ENCODE data around the gene BEST2.

BEST2 gene

DNA sequence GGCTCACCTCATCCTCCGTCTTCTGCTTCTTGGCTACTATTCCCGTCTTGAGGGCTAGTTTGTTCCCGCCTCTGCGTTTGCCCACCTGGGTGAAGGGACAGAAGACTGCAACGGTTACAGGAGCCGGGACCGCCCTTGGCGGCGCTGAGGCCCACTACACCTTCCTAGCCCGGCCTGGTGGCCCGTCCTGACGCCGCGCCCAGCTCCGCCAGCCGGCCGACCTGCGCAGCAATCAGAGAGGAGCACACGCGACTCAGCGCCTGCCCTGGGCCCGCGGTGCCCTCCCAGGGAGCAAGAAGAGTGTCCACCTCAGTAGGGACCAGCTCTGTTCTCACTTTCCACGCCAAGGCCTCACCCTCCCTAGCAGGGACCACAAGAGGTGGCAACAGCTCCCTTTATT is 20.3 kb upstream of the BEST2 start:
- DNase-seq = no peak

DNA sequence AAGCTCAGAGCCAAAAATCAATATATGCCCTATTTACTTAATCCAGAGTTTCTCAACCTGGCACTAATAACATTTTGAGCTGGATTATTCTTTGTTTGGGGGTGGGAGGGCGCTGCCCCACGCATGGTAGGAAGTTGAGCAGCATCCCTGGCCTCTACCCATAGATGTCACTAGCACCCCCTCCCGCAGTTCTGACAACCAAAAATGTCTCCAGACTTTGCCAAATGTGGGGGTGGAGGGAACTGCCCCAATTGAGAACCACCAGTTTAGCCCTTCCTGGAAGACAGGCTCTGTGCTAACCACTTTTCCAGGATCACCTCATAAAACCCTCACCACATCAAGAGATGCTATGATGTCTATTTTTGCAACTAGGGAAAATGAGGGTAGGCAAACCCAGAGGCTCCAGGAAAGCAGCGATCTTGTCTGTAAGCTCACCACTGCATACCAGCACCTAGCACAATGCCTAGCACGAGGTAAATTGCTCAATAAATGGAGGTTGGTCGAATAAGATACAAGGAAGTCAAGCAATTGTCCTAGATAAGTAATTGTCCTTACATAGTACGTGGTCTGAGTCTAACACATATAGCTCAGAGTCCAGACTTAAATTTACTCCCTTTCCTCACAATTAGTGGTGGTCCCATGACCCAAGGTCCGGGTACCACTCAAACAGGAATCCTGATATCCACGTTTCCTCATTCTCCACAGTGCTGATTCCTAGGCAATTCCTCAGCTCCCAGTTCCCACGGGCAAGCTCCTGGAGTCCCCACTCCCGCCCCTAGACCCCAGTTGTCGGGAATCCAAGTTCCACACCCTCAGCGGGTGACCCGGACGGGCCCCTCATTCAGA is 18.0 kb upstream of the BEST2 start:
- DNase-seq = peak in 1 of 2 experiments; percentile 61

DNA sequence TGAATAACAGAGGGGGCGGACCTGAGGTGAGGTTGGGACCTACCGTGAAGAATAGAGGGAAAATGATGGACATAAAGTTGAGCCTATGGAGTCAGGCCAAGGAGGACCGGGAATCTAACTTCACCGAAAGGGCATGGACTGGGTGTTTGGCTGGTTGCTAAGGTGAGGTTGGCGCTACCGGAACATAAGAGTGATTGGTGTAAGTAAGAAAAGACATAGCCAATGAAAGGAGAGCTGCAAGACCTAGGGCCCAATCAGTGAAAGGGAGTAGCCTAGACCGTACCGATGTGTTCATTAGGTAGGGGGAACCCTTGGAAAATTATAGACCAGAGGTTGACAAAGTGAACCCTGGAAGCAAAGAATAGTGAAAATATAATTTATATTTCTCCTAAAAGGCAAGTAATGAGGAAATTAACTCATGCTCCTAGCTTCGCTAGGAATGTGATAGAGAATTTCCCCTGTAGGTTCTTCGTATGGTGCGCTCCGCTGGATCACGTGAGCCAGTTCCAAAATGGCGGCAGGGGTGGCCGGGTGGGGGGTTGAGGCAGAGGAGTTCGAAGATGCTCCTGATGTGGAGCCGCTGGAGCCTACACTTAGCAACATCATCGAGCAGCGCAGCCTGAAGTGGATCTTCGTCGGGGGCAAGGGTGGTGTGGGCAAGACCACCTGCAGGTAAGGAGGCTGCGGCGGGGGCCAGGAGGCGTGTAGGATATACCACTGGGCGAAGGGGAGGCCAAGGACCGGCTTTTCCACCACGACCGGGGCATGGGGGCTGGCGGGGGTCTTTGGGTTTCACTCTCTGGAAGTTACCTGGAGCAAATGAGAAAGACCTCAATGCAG is 14.4 kb upstream of the BEST2 start, which contains the start of gene GET3:
GET3 (plus strand) TSS at position 503 of the 840 bp plus-strand sequence; CDS start at position 512, 9 bp downstream.
- peak; percentile 97 to 100 for DNase-seq

DNA sequence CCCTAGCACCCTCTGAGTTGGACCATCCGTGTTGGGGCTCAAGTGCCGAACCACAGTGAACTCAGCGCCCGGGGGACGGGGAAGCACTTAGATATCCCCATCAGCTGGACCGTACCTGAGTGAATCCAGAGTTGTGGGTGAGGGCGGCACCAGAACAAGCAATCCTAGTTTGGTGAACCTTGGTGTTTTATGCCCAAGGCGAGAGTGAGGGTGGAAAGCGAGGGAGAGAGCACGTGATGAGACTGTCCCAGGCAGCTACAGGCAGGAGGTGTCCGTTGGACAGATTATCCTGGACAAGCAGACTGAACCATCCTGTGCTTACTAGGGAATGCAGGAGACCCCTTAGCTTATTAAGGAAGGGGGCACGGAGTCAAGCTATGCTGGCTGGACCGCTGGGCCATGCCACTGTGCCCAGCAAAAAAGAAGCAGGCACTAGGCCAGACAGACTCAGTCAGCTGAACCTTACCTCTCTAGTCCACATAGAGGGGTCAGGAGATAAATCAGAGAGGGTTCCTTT is 13.7 kb upstream of the BEST2 start:
- DNase-seq = no peak

DNA sequence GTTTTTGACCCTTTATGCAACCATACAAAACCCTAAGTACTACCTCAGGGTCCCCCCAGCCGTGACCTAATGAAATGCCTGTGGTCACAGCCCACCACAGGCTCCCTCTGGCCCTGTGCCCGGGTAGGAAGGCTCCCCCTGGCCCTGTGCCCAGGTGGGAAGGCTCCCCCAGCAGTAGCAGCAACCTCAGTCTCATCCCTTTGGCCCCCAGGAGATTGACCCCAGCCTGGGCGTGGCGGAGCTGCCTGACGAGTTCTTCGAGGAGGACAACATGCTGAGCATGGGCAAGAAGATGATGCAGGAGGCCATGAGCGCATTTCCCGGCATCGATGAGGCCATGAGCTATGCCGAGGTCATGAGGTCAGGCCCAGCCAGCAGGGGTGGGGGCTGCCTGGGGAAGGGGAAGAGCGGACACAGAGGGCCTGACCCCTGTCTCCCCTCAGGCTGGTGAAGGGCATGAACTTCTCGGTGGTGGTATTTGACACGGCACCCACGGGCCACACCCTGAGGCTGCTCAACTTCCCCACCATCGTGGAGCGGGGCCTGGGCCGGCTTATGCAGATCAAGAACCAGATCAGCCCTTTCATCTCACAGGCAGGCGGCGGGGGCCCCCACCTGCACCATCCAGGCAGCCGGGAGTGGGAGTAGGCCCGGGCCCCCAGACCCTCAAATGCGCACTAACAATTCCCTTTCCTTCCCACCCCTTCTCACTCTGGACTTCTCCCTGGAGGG is 6.3 kb upstream of the BEST2 start:
- DNase-seq = no peak

DNA sequence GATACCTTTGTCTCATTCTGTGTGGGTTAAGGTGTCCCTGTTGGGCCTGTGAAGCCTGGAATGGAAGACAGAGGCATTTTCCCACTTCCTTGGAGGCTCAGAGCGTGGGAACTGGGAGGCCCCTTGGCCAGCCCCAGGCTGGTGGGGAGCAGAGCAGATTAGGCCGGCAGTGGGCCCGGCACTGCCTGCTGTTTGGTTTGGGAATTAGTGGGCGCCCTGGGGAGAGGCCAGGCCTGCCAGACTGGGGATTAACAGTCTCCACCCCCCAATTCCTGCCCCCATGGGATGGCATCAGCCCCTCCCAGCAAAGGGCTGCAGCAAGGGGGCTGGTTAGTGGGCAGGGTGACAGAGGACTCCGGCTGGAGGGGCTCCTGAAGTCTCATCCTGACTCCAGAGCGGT is 3.1 kb upstream of the BEST2 start:
- DNase-seq = no peak

DNA sequence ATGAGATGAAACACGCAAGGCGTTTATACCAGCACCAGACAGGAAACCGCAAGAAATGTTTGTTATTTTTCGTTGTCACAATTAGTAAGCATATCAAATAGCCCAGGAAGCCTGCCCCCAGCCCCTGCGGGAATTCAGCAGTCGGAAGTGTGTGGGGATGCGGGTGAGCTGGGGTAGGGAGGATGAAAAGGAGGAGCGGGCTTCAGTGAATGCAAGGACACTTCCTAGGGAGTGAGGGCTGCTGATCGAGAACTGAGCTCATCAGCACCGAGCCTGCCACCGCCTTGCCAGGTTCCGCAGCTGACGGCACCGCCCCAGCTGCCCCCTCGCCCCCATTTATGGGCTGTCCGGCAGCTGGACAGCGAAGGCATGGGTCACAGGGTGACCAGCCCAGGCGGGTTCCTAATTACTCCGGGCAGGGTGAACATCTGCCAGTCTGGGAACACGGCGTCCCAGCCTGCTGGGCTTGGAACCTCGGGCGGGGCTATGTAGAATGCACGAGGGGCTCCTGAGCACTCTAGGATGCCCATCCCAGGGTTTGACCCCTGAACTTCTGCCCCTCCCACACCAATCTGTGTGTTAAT is 1.6 kb upstream of the BEST2 start:
- no peak for DNase-seq

DNA sequence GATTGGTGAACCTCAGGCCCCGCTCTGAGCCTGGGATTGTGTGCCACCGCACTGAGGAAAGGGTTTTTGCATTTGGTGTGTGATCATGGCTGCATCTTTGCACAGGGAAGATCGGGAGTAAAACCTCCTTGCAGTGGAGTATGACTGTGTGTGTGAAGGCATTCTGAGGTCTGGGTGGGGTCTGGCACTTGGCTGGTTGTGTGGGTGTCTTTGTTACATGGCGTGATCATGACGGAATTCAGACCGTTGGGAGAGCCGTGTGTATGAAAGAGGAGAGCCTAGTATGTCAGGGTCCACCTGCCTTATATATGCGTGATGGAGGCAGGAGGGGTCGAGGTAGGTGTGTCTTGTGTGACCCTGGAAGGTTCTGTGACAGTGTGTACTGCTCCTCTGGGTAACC is 740 bp upstream of the BEST2 start:
- DNase-seq = no peak

DNA sequence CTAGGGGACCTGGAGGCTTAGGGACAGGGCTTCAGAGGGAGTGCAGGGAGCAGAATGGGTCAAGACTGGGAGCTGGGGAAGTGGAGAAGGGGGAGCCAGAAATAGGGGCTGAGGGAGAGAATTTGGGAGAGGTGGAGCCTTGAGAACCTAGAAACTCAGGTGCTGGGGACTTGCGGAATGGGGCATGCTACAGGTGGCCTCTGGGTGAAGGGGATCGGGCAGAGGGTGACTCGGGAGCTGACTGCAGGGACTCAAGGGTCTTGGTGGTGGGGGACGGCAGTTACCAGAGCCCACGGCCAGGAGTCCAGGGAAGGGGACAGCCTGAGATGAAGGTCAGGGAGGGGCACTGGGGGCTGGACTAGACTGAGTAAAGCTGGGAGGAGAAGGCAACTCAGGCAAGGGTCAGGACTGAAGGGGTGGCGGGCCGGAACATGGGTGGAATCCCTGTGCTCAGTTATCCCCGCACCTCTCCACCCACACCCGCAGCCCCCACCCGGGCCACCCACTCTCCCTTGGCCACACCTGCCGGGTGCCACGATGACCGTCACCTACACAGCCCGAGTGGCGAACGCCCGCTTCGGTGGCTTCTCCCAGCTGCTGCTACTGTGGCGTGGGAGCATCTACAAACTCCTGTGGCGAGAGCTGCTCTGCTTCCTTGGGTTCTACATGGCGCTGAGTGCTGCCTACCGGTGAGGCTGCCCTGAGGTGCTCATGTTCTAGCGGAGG is 628 bp downstream of the BEST2 start:
- no peak for DNase-seq

DNA sequence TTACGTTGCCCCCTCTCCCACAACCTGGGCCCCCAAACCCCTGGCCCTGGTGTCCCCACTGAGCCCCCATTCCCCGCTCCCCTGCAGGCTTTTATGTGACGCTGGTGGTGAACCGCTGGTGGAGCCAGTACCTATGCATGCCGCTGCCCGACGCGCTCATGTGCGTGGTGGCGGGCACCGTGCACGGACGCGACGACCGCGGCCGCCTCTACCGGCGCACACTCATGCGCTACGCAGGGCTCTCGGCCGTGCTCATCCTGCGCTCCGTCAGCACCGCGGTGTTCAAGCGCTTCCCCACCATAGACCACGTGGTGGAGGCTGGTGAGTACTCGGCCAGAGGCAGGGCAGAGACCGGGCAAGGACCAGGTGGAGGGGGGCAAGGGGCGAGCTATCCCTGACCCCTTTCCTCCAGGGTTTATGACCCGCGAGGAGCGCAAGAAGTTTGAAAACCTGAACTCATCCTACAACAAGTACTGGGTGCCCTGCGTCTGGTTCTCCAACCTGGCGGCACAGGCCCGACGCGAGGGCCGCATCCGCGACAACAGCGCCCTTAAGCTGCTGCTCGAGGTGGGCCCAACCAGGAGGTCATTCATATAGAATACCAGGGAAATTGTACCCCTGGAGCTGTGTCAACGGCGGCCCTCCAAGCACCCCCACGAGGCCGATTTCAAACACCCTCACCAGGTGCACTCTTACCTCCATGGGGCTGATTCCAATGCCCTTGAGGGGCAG is 3.0 kb downstream of the BEST2 start:
- DNase-seq = no peak

DNA sequence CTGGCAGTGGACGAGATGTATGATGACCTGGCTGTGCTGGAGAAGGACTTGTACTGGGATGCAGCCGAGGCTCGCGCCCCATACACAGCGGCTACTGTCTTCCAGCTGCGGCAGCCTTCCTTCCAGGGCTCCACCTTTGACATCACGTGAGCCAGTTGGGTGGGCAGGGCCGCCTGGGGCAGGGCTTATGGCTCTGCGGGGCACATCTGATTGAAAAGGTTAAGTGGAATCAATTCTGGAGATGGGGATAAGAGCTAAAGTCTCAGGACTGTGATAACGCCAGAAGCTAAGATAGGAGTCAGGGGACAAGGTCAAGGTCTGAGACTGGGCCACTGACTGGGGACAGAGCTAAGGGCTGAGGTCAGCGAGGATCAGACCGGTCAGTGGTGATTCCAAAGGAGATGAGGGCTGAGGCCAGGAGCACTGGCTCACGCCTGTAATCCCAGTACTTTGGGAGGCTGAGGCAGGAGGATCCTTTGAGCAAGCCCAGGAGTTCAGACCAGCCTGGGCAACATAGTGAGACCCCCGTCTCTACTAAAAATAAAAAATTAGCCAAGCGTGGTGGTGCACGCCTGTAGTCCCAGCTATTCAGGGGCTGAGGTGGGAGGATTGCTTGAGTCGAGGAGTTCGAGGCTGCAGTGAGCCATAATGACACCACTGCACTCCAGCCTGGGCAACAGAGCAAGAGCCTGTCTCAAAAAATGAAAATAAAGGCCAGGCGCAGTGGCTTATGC is 4.7 kb downstream of the BEST2 start:
- no peak for DNase-seq

DNA sequence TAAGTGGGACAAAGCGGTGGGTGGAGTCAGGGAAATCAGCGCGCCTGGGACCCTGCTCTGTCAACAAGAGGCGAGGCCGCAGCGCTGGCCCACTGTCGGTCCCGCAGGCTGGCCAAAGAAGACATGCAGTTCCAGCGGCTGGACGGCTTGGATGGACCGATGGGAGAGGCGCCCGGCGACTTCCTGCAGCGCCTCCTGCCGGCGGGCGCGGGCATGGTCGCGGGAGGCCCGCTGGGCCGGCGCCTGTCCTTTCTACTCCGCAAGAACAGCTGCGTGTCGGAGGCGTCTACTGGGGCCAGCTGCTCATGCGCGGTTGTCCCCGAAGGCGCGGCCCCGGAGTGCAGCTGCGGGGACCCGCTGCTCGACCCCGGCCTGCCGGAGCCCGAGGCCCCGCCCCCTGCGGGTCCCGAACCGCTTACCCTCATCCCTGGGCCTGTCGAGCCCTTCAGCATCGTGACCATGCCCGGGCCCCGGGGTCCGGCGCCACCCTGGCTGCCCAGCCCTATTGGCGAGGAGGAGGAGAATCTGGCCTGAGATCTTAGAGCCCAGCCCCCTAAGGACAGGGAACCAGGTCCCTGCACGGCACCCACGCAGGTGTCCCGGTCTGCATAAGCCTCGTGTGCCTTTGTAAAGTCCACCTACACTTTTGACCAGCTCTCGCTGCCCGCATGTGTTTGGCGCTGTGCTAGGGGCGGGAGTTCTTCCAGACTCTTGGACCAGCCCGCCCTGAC is 6.1 kb downstream of the BEST2 start:
- DNase-seq = peak in 1 of 2 experiments; percentile 45

DNA sequence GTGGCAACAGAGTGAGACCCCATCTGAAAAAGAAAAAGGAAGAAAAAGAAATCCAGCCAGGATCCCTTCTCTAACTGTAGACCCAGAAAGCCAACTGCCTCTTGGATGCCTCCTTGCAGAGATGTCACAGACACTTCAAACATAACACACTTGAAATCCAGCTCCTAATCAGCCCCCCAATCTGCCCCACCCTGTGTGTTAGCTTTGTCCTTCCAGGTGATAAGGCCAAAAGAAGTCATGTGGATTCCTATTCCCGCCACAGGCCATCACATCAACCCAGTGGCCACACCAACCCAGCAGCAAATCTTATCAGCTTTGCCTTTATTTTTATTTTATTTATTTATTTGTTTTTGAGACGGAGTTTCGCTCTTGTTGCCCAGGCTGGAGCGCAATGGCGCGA is 8.1 kb downstream of the BEST2 start:
- DNase-seq = no peak

DNA sequence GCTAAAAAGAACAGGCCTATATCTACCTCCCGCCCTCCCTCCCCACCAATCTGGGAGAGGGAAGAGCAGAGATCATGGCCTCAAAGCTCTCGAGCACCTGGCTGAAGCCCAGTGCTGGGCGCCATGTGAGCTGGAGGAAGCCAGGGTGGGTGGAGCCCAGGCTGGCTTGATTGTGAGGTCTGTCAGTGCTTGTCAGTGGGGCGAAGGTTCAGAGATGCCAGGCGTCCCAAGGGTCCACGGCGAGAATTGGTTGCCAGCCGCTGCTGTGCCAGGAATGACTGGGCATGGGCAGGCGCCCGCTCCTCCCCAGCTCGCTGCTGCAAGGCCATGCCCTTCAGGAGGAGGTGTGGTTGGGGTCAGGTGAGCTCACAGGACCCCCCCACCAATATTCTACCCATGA is 11.5 kb downstream of the BEST2 start:
- no peak for DNase-seq

DNA sequence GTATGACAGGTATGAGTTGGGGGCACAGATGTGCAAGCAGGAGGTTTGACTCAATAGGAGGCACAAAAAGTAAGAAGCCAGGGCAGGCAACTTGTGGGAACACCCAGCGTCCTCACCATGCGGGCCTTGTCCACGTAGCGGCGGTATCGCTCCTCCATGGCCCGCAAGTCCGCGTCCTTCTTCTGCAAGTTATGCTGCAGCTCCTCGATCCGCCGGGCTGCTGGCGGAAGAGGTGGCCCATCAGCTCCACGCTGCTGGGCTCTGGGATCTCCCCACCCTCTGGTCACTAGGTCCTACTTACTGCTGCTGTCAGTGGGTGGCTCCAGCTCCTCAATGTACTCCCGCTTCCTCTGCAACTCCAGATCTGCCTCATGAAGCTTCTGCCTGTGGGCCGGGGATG is 13.1 kb downstream of the BEST2 start:
- DNase-seq = no peak

DNA sequence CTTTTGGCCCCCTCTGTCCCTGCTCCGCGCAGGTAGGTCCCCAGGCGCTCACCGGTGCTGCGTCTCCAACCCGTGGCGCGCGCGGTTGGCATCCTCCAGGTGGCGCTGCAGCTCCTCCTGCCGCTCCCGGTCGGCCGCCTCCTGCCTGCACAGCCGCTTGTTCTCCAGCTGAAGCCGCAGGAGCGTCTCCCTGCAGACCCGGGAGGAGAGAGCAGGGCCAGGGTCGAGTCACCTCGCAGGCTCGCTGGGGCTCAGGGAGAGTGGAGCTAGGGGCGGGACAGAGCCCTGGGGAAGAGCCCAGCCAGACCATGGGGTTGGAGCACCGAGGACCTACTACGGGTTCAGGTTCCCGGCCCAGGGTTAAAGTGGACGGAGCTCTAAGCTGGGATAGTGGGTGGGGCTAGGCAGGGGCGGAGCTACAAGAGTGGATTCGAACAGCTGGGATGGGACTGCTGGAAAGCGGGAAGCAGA is 14.5 kb downstream of the BEST2 start:
- DNase-seq = peak; percentile 61 to 90

DNA sequence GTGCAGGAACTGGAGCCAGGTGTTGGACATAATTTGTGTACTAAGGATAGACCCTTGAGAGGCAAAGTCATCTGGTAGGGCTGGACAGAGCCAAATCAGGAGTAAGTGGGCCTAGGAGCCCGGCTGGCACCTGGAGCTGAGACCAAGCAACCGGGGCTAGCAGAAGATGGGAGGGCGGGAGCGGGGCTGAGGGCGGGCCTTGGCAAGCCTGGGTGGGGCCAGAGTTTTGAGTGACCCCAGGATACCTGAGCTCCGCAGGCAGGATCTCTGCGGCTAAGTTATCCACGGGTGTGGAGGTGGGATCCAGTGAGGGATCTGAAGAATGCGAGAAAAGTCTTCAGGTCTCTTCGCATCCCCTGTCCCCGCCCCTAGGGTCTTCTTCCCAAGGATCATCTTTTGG is 15.6 kb downstream of the BEST2 start:
- no peak for DNase-seq

DNA sequence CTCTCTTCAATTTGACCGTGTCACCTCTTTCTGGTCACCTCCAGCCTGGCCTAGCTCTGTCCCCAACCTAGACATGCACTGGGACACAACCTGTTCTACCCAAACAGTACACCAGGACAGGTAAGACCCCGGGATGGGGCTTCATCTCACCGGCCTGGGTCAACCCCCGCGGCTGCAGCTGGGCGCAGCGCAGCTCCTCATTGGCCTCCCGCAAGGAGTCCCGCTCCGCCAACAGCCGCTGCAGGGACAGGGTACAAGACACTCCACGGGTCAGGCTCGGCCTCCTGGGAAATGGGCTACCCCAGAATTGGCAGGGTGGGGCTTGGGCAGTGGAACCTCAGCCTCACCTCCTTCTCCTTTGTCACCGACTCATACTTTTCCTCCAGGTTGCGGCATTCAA is 16.1 kb downstream of the BEST2 start:
- no peak for DNase-seq

DNA sequence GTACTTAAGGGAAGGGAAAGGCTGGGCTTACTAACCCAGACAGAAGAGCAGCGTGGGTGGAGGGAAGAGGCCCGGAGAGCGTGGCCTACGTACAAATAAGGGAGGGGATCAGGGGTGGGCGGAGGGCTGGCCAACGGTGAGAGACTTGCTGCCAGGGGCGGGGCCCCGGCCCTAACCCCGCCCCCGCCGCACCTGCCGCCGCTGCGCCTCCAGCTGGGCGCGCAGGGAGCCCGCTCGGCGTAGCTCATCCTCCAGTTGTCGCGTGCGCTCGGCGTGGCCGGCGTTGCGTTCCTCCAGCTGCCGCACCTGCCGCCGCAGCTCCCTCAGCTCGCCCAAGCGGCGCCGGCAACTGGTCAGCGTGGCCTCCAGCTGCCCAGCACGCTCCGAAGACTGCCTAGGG is 18.1 kb downstream of the BEST2 start:
- DNase-seq = no peak

DNA sequence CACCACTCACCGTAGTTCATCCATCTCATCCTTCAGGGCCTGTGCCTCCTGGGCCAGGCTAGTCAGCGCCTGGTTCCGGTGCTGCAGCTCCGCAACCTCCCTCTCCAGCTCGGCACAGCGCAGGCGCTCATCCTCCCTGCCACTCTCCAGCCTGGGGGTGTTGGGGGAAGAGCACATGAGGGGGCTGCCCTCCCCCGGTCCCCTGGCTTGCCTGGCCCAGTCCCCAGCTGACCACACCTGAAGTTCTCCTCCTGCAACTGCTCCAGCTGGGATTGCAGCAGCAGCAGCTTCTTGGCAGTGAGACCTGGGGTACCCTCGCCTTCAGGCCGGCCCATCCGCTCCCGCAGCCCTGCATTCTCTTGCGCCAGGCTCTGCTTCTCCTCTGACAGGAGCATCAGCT is 19.3 kb downstream of the BEST2 start:
- no peak for DNase-seq

Measured in SW 1271 (cell line).